Transverse colon (tissue), 4 donors: ENCODE measurements around the gene AADAC.

ENCODE experiments used
- EP300 ChIP-seq: sonication (generic); formaldehyde crosslinking; IDR thresholded peaks from one replicate; pipeline ENCODE4 v1.6.1; 2017; ENCODE audit warnings: antibody characterized with exemption, low read depth
- POLR2AphosphoS5 ChIP-seq, 3 donors: sonication (generic); formaldehyde crosslinking; IDR thresholded peaks; one replicate each; pipeline ENCODE4 v1.6.1; 2016; ENCODE audit warnings: antibody characterized with exemption in 3 of 3
- TF ChIP-seq, protein P1 (sequence below), 5 experiments: fragments of 200-600 bp in 3 of 5; fragments of 450-650 bp in 2 of 5; sonication (generic) in 3 of 5; IDR thresholded peaks; 1 replicate in 2 of 5; 2 replicates in 3 of 5; pipeline ENCODE4 v1.5.1; 2016 to 2017; ENCODE audit warnings: antibody characterized with exemption in 5 of 5, inconsistent platforms in 3 of 5, mild to moderate bottlenecking in 2 of 5, moderate library complexity in 1 of 5

DNA sequence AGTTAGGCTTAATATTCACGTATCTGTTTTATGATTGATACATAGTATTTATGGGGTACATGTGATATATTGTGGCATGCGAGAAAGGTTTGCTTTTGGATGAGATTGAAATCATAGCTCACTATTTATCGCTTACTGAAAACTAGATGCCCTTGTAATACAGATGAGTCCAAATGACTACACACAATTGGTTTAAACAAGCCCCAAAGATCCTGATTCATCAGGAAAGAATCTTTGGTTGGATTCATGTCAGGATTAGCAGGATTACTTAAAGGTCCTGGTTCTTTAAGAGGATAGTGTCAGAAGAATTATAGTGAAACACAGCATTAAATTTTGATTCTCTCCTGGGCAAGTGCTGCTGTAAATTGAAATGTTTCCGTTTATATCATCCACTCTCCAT lies 18.6 kb upstream of the AADAC start:
- TF ChIP-seq EP300 (no peak), POLR2AphosphoS5 (IDR thresholded peaks at IDR 0.05) (no peak)
- TF ChIP-seq, protein P1, sequence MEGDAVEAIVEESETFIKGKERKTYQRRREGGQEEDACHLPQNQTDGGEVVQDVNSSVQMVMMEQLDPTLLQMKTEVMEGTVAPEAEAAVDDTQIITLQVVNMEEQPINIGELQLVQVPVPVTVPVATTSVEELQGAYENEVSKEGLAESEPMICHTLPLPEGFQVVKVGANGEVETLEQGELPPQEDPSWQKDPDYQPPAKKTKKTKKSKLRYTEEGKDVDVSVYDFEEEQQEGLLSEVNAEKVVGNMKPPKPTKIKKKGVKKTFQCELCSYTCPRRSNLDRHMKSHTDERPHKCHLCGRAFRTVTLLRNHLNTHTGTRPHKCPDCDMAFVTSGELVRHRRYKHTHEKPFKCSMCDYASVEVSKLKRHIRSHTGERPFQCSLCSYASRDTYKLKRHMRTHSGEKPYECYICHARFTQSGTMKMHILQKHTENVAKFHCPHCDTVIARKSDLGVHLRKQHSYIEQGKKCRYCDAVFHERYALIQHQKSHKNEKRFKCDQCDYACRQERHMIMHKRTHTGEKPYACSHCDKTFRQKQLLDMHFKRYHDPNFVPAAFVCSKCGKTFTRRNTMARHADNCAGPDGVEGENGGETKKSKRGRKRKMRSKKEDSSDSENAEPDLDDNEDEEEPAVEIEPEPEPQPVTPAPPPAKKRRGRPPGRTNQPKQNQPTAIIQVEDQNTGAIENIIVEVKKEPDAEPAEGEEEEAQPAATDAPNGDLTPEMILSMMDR (IDR thresholded peaks at IDR 0.05), result no peak
